Measurements from ENCODE around the gene KIAA0040.
A peak's percentile ranks its signal among the peaks of the same experiment; 100 is the strongest.

KIAA0040 gene

GRCh38 chr1:175192630-175193526 is at the start of gene KIAA0040:
Gene KIAA0040, minus strand, starts transcription at chr1:175192776. Its CDS starts 31,763 bp downstream, at chr1:175161013.
- TF ChIP-seq POLR2A (IDR thresholded peaks at IDR 0.05; ENCODE audit: low read length) (no peak), GATA1 (IDR thresholded peaks at IDR 0.05; ENCODE audit: low read depth, low read length) (no peak)
- peak; percentile 64 to 65 for DNase-seq

DNA sequence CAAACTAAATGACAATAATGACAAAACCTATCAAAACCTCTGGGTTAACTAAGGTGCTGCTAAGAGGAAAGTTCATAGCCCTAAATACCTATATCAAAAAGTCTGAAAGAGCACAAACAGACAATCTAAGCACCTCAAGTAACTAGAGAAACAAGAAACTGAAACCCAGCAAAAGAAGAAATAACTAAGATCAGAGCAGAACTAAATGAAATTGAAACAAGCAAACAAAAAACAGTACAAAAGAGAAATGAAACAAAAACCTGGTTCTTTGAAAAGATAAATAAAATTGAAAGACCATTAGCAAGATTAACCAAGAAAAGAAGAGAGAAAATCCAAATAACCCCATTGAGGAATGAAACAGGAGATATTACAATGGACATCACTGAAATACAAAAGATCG is 44.8 kb upstream of the KIAA0040 start:
- no peak for DNase-seq
- TF ChIP-seq POLR2A (IDR thresholded peaks at IDR 0.05; ENCODE audit: low read length) = no peak
- no peak for TF ChIP-seq GATA1 (IDR thresholded peaks at IDR 0.05; ENCODE audit: low read depth, low read length)

DNA sequence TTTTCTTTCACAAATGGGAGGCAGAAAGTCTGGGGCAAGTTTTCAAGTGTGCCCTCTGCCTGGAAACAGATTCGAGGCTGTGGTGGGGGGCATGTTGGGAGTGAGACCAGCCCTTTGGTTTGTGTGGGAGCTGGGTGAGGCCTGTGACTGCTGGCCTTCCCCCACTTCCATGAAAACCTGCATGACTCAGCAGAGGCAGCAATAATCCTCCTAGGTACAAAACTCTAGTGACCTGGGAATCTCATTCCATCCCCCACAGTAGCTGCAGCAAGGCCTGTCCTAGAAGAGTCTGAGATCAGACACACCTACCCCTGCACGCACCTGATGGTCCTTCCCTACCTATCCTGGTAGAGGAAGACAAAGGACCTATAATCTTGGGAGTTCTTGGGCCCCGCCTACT is 42.1 kb upstream of the KIAA0040 start:
- DNase-seq = no peak
- TF ChIP-seq GATA1 (IDR thresholded peaks at IDR 0.05; ENCODE audit: low read depth, low read length) (no peak), POLR2A (IDR thresholded peaks at IDR 0.05; ENCODE audit: low read length) (no peak)

DNA sequence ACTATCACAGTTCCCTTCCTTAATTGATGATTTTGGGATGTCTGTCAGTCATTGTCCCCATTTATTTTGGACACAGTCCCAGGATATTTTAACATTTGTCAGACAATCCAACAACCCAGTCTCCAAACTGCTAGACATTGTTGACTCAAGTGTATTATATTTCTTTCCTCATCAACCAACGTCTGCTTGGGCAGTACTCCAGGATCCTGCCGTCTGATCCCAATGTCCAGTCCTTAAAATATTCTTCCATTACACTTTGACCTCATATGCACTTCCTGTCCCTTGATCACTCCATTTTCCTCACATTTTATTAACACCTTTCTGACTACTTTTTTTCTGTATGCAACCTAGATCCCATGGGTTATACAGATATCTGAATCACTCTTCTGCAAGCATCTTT is 39.8 kb upstream of the KIAA0040 start:
- TF ChIP-seq POLR2A (IDR thresholded peaks at IDR 0.05; ENCODE audit: low read length) (no peak), GATA1 (IDR thresholded peaks at IDR 0.05; ENCODE audit: low read depth, low read length) (no peak)
- DNase-seq = no peak

GRCh38 chr1:175225805-175226129 is 33.2 kb upstream of the KIAA0040 start:
- TF ChIP-seq POLR2A (IDR thresholded peaks at IDR 0.05; ENCODE audit: low read length) = no peak
- TF ChIP-seq GATA1 (IDR thresholded peaks at IDR 0.05; ENCODE audit: low read depth, low read length) = no peak
- no peak for DNase-seq

DNA sequence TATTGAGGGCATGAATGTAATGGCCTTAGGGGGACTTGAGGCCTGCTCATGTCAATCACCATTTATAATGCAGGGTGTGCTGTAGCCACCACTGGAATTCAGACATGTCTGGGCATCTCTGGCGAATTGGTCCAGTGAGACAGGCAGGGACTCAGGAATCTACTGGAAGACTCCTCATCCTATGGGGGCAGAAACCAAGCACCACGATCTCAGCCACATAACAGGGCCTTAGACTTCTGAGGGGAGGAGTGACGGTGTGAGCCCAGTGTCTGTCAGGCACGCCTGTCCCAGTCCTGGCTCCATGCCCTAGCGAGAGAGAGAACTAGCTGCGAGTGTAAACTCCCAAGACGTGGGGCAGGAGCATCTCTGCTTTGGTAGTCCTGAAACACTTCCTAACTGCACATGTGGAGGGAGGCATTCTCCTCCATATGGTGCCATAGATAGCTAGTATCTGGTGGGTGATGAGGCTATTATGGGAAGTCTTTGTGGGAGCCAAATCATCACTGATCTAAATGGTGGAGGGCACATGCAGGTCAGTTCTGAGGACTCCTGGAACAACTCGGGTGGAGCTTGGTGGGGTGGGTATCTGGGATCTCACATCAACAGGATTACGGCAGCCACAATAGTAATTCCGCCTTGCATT is 29.8 kb upstream of the KIAA0040 start:
- peak; percentile 21 for DNase-seq
- no peak for TF ChIP-seq POLR2A (IDR thresholded peaks at IDR 0.05; ENCODE audit: low read length)
- TF ChIP-seq GATA1 (IDR thresholded peaks at IDR 0.05; ENCODE audit: low read depth, low read length) = no peak

GRCh38 chr1:175221557-175222175 is 29.1 kb upstream of the KIAA0040 start:
- no peak for DNase-seq
- no peak for TF ChIP-seq POLR2A (IDR thresholded peaks at IDR 0.05; ENCODE audit: low read length)
- TF ChIP-seq GATA1 (IDR thresholded peaks at IDR 0.05; ENCODE audit: low read depth, low read length) = no peak

DNA sequence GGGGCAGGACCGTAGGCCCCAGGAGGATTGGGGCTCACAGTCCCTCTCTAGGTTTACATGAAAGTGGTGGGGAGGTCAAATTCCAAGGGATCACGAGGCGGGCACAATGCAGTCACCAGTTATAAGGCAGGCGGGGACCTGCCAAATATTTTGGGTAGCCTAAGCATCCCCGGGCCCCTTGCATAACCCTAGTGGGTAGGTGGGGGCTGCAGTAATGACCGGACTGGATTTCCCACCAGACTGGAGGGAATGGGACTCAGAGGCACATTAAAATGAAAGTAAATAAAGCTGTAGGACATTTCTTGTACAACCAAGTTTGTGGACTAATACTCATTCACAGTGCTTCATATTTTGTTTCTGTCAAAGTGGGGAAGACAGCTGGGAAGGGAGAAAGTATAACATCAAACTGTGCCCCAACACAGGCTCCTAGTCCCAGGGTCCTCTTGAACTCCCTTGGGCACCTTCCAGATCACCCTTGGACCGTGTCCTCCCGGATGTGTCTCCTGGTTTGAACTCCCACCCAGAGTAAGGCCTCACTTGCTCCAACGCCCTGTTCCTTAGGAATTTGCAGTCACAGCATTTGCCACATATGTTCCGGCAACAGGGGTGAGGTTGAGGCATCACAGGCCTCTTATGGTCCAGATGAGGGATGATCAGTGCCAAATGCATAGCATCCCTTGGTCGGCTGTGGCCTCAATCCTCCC is 28.4 kb upstream of the KIAA0040 start:
- TF ChIP-seq GATA1 (IDR thresholded peaks at IDR 0.05; ENCODE audit: low read depth, low read length) = no peak
- TF ChIP-seq POLR2A (IDR thresholded peaks at IDR 0.05; ENCODE audit: low read length) = no peak
- no peak for DNase-seq

- DNase-seq = no peak
- TF ChIP-seq POLR2A (IDR thresholded peaks at IDR 0.05; ENCODE audit: low read length) (no peak), GATA1 (IDR thresholded peaks at IDR 0.05; ENCODE audit: low read depth, low read length) (no peak)
Observed at GRCh38 chr1:175219774-175220173, 27.2 kb upstream of the KIAA0040 start.

- peak; percentile 42 to 66 for DNase-seq
- TF ChIP-seq GATA1 (IDR thresholded peaks at IDR 0.05; ENCODE audit: low read depth, low read length) (no peak), POLR2A (IDR thresholded peaks at IDR 0.05; ENCODE audit: low read length) (no peak)
Observed at GRCh38 chr1:175218786-175219434, 26.3 kb upstream of the KIAA0040 start.

- no peak for DNase-seq
- TF ChIP-seq GATA1 (IDR thresholded peaks at IDR 0.05; ENCODE audit: low read depth, low read length) (no peak), POLR2A (IDR thresholded peaks at IDR 0.05; ENCODE audit: low read length) (no peak)
Observed at GRCh38 chr1:175217721-175218531, 25.4 kb upstream of the KIAA0040 start.

- peak; percentile 14 to 47 for DNase-seq
- TF ChIP-seq POLR2A (IDR thresholded peaks at IDR 0.05; ENCODE audit: low read length) (no peak), GATA1 (IDR thresholded peaks at IDR 0.05; ENCODE audit: low read depth, low read length) (no peak)
Observed at GRCh38 chr1:175216444-175216843, 23.9 kb upstream of the KIAA0040 start.

GRCh38 chr1:175211656-175212055 is 19.1 kb upstream of the KIAA0040 start:
- TF ChIP-seq GATA1 (IDR thresholded peaks at IDR 0.05; ENCODE audit: low read depth, low read length) (no peak), POLR2A (IDR thresholded peaks at IDR 0.05; ENCODE audit: low read length) (no peak)
- no peak for DNase-seq

All from erythroblast (primary cell).